KBM-7 (cell line): ENCODE data around the gene ASB2.

Experiments used
- DNase-seq: peaks from one replicate; pipeline ENCODE4 v3.0.0-alpha.2; 2015
- in situ Hi-C: fragments of 300-500 bp; cut with MboI; formaldehyde crosslinking; loops from 2 replicates; pipeline ENCODE4 v1.14.3; 2020; ENCODE audit warnings: low sequenced_read_pairs, low pct_unique_long_range_greater_than_20kb, mixed read lengths

The ASB2 gene

DNA sequence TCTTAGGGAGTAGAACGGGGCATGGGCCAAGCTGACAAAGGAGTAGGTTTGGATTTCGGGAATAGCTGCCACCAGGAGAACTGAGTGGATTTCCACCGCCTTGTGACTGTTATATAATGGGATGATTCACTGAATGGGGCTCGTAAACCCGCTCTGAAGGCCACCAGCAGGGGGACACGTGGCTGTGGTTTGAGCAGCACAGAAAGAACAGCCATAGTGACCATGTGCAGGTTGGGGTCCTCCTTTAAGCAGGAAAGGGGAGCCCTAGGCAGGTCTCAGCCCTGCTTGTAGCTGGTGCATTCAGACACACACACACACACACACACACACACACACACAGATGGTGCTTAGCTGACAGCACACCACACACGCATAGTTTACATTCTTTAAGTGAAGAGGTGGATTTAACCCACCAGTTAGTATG lies 8.6 kb upstream of the ASB2 start:
- no peak for DNase-seq
- in situ Hi-C loops: no loop called here

DNA sequence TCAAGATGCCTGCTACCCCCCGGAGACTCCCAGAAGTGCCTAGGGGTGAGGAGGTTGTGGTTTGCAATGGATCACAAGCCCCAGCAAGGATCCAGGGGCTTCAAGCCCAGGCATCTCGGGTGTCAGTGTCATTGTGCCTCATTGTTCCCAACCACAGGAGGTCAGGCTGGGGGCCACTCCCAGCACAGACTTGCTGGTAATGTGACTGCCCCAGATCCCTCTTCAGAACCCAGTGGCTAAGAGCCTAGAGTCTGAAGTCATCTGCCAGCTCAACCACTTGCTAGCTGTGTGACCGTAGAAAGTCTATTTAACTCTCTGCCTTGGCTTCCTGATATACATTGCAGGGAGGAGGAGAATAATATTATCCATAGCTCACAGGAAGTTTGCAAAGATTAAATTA lies 7.7 kb upstream of the ASB2 start:
- DNase-seq: no peak

DNA sequence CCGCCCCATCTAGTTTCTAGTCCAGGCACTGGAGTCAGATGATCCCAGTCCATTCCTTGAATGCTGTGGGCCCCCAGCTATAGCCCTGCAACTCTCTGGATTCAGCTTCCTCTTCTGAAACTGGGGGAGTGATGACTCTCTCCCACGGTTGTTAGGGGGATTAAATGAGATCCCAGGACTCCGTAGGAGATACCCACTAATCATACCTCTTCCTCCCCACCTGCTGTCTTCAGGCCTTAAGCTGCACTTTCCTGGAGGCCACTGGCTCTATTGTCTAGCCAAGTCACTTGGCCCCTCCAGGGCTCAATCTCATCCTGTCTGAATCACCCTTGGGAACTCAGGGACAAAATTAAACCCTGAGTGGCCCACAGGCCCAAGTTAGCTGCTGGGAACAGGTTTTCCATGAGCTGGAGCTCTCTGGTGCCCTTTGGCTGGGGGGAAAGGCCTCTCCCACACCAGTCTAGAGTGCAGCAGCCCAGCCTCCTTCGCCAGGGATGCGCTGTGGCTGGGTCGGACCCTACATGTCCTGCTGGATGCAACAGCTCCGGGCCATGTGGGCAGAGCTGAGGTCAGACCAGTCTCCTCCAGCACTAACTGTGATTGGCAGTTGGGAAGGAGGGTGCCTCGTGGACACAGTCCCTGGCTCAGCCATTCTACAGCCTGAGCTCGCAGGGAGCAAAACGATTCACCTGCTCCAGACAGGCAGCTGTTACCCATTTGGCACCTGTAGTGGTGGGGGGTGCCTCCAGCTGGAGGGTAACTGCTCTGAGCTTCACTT lies 6.0 kb upstream of the ASB2 start:
- no peak for DNase-seq
- in situ Hi-C loops: no loop called here

More for the DNA sequence above, 7.7 kb upstream of the ASB2 start:
- in situ Hi-C loops: no loop called here

DNA sequence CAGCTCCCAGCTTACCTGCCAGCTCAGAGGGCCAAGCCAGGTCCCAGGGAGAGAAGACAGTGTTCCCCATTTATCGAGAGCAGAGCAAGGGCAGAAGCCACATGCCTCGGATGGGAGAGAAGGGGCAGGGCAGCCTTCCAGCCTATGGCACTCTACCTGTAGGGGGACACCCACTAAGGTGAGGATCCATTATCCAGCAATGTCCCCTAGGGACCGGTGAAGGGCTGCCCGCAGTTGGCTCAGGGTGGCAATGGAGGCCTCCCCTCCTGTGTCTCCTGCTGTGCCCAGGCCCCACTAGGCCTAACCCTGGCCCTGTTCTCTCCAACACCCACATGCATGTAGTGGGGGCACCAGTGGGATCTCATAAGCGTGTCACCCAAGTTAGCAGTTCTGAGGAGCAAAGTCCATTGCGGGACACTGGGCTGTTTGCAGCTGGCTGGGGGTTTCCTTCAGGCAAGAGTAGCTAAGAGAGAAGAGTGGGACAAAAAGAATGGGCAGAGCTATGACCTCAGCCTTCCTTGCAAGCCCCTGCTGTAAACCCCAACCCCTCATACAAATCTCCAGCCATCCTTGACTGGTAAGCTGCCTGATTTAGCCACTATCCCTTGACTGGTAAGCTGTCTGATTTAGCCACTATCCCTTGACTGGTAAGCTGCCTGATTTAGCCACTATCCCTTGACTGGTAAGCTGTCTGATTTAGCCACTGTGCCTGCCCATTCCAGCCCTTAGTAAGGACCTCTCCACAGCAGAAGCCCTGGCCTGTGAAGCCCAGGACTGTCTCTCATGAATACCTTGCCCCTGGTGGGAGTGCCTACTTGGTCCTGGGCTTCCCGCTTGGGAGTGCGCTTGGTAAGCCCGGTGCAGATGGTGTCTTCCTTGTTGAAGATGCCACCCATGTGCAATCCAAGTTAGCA lies 5.2 kb upstream of the ASB2 start:
- in situ Hi-C loops: no loop called here
- DNase-seq: no peak

DNA sequence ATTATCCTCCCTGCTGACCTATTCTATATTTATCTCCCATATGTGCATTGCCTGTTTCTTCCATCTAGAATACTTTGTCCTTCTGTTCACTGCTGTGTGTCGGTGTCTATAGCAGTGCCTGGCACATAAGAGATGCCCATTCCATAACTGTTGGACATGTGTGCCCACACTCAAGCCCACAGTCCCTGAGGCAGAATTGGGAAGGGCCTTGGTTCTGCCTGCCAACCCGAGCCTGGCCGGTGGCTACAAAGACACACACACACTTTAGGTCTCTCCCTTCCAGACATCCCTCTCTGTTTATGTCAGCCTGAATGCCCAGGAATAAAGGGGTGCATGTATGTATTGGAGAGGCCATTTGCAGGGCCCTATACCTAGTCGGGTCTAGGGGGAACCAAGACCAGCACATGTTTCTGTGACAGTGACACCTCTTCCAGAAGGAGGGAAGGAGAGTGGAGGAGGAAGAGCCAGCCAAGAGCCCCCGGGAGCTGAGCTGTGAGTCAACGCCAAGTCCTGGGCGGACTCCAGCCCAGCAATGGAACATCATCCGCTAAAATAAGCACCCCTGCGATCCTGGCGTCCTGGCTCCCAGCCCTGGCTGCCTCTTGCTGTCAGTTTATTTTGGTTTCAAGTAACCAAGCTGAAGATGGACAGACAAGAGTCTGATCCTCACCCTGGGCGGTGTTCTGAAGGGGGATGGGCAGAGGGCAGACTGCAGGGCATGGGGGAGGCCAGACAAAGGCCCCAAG lies 4.3 kb upstream of the ASB2 start:
- DNase-seq: no peak
- in situ Hi-C loops: no loop called here

DNA sequence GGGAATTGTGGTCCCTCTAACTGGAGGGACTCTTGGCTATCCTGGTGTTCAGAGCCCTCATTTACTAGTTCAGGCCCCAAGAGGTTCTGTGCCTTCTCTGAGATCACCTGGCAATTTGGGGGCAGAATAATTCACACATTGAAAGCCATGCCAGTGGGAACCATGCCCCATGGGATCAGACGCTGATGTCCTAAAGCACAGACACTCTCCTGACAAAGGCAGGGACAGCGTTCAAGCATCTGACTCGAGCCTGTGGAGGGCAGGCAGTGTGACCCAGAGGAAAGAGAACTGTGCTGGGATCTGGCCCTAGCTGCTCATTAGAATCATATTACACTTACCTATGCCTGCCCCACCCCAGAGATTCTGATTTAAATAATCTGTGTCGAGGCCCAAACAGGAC lies 2.4 kb upstream of the ASB2 start:
- DNase-seq: no peak
- in situ Hi-C loops: no loop called here

DNA sequence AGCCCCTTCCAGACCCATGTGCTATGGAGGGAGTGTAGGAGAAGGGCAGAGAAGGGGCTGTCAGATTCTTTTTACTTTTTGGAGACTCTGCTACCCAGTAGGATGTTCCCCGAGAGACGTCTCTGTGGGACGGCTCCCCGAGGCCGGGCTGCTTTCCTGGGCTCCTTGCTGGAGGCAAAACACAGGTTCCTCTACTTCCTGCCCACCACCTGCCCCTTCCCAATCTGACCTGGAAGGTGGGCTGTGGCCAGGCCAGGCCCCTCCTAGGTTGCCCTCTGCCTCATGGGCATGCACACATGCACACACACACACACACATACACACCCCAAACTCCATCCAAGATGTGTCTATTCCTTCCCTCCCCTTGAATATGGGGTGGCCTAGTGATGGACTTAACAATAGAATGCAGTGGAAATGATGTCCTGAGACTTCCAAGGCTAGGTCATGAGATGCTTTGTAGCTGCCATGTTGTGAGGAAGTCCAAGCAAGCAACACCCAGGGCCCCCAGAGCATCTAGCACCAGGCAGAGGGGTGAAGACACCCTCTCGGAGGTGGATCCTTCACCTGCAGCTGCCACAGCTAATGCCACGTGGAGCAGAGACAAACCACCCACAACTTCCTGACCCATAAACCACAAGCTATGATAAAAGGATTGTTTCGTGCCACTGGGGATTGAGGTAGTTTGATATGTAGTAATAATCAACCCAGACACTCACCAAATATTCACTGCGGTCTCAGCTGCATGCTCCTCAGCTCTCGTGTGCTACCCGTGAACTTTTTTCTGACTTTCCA lies 1.6 kb upstream of the ASB2 start:
- peak; percentile 50 for DNase-seq
- in situ Hi-C loops: no loop called here

DNA sequence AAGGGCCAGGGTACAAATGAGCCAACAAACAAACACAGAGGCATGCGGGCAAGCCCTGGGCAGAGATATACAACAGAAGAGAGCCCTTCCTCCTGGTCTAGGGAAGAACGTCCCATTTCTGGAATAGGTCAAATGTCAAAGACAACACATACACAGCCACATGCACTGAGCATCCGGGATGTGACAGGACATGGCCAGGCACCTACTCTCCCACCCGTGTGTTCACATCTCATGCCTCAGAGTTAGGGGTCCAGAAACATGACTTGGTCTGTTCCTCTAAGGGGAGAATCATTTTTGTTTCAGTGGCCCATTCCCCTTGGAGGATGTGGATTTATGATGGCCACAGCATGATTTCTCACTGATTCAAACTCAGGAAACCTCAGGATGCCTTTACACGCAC lies 801 bp upstream of the ASB2 start:
- in situ Hi-C loops: no loop called here

DNA sequence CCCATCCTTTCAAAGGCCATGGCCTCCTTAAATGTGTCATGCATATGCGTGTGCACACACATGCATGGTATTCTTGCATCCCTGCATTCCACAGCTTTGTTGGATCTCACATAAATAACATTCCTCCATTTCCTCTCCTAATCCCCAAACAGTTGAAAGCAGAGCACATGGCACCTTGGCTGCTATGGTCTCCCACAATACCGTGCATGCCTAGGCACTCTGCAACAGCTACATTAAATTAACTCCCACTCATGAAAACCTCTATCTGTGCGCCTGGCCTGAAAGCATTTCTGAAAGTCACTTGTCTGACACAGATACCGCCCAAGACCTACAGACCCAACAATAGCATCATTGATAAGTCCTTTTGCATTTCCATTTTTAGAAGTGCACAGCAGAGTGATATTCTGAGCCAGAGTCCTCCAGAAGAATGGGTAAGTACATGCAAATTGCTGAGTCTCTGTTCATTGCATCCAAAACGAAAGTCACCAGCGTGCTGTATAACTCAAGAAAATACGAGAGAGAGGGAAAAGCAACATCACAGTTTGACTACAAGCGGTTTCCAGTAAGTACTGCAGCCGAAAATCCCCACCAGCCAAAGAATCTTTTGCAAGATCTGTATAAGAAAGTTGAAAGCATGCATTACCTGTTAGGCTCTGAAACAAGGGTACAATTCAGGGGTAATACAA lies 436 bp downstream of the ASB2 start:
- no peak for DNase-seq
- in situ Hi-C loops: no loop called here

More for the DNA sequence above, 801 bp upstream of the ASB2 start:
- DNase-seq: no peak

DNA sequence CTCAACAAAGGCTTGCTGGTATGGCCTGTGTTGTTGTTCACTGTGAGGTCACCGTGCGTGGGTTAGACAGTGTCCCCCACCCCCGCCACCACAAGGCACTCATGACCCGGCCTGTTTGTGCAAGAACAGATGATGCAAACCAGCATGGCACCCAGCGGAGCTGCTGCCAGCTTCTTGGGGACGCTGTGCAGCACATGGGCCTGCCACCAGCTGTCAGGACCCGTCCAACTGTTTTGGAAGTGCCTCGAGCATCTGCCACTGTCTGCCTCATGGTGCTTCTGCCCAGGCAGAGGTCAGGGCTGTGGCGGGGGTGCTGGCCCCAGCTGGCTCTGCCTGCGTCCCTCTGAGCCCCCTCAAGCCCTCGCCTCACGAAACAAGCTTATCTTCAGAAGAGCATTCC lies 1.5 kb downstream of the ASB2 start:
- in situ Hi-C loops: no loop called here
- no peak for DNase-seq

DNA sequence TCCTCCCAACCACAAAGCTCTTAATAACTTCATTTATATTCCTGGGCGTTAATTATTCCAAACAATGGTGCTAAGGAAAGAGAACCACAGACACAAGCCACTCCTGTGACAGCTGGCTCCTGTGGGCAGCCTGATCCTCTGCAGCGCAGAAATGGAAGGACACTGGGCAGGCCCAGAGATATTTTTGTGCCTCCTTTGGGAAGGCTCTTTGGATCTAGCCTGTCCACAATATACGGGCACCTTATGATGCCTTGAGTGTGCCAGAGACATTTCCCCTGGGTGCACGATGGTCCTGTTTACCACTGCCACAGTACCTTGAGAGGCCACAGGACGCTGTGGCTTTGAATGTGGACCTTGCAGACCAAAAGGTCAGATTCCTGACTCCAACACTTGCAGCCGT lies 2.1 kb downstream of the ASB2 start:
- no peak for DNase-seq
- in situ Hi-C loops: no loop called here

DNA sequence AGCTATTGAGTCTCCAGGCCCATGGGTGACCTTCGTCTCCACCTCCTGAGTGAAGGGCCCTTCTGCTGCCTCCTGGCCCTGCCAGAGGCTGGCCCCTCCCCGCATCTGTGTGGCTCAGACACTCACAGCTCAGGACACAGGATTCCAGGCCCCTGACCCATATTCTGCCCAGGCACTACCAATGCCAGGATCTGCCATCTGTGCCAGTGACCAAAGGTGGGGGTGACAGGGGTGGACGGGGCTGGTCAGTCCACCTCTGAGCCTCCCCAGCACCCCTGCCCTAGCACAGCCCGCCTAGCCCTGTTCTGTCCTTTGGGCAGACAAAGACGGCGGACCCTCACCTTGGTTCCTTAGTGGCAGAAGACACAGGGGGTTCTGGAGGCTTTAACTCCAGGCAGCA lies 2.8 kb downstream of the ASB2 start:
- DNase-seq: no peak
- in situ Hi-C loops: no loop called here

DNA sequence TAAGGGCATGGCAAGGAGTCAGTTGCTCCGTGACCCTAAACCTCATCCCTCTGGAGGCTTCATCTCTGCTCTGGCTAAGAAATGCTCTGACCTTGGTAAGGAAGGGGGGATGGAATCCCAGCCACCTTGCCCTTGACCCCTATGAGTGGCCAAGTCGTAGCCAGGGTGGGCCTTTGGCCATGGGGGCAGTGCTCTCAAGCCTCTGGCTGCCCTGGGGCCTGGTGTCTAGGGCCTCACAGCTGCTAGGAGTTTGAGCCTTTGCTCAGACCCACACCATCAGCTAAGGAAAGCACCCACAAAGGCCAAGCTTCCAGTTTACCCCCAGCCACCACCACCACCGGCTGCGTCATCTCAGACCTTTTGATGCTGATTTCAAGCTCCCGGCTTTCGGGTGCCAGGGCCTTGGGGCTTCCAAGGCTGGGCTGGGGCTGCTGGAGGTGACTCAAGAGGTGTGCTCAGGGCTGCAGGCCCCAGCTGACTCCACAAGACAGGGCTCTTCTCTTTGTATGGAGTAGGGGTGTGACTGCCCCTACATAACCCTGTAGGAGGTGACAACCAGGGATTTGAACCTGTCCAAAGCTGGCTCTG lies 3.7 kb downstream of the ASB2 start:
- in situ Hi-C loops: no loop called here
- DNase-seq: no peak

DNA sequence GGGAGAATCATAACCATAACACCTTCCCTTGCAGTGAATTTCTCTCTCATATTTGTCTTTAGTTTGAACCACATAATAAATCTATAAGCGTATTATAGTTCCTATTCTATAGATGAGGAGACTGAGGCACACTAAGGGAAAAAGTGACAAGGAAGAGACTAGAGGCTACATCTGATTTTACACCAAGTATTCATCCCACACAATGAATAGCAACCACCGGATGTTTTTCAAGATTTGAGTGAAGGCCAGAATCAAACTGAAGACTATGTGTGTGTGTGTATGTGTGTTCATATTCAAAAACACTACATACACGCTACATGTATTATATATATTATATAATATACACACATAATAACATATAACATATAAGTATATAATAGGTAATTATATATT lies 4.7 kb downstream of the ASB2 start:
- in situ Hi-C loops: no loop called here

DNA sequence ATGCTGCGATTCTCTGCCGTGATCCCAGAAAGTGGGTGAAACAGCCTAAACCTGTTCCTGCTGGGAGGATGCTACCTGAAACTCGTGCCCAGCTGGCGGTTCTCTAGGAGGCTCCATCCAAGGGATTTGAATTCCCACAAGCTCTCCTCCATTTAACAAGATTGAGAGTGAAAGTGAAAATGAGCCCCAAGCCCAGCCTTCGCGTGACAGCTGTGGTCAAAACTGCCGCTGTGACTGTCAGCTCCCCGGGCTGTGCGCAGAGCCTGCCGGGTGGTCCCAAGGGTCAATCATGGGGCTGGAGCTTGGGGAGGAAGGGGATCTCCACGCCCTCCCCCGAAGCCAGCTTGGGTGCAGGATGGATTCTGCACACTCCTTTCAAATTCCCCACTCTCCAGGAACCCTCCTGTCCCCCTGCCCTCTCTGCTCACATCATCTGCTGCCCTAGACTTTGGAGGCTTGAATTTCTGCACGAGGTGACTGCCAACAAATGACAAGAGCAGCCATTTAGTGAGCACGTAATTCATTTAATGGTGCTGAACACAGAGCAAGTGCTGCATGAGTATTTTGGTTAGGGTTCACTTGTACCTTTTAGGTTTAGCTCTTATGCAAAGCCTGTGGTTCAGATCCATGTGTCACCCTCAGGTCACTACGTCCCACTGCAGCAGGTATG lies 5.3 kb downstream of the ASB2 start:
- in situ Hi-C loops: no loop called here
- peak; percentile 25 for DNase-seq

More for the DNA sequence above, 4.7 kb downstream of the ASB2 start:
- no peak for DNase-seq

DNA sequence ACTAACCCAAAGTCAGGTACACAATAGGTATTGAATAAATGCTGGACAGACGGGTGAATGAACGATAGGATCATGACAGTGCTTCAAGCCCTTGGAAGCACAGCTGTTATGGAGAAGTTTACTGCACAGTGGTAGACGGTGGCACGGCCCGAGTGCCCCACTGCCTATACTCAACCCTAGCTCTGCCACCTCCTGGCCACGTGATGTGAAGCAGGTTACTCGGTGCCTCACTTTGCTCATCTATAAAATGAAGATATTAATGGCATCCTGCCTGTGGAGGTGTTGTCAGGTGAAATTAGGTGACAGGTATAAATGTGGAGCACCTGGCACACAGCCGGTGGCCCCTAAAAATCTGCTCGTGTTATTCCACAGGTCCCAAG lies 5.8 kb downstream of the ASB2 start:
- in situ Hi-C loops: no loop called here
- peak; percentile 44 for DNase-seq

DNA sequence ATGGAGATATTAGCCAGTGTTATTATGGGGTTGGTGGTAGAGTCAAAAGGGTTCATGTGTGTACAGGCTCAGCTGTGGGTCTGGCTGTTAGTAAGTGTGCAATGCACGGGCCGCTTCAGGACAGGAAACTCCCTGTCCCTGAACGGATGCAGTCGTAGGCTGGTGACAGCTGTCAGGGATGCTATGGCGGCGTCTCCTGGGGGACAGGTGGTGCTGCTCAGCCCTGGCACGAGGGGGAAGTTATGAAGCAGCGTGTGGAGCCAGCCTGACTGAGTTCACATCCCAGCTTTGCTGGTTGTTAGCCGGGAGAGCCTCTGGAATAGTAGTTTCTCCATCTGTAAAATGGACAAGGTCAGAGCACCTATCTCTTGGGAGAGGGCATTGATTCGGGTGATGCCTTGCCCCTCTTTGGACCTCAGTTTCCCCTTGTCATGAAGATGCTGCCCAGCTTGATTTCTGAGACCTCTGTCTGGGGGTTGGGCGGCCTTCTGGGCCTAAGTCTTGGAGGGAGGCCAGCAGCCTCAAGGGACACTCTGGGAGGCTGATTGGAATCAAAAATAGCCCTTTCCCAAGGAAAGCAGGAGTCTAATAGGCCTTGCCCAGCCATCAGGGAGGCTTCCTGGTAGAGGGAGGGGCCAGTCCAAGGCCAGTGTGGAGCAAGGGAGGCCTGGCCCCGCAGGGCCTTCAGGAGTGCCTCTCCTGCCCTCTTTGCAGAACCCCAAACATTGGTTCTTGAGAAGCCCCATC lies 7.1 kb downstream of the ASB2 start:
- in situ Hi-C loops: no loop called here
- DNase-seq: peak; percentile 7
